ENCODE data around the gene RARA.

Gene RARA

GRCh38 chr17:40316571-40317344 lies 7.8 kb downstream of the RARA start:
- no peak for DNase-seq (ENCODE audit: low read depth)

GRCh38 chr17:40317345-40317873 lies 8.4 kb downstream of the RARA start:
- DNase-seq (ENCODE audit: low read depth), result no peak

GRCh38 chr17:40317880-40318829 lies 9.2 kb downstream of the RARA start:
- peak; percentile 82 for DNase-seq (ENCODE audit: low read depth)

- DNase-seq (ENCODE audit: low read depth), result no peak
Measured at GRCh38 chr17:40318830-40319391, 9.9 kb downstream of the RARA start.

- peak; percentile 81 for DNase-seq (ENCODE audit: low read depth)
Measured at GRCh38 chr17:40319651-40320540, 10.9 kb downstream of the RARA start.

GRCh38 chr17:40320756-40321523 lies 12.0 kb downstream of the RARA start:
- peak; percentile 55 for DNase-seq (ENCODE audit: low read depth)

GRCh38 chr17:40321524-40321929 lies 12.5 kb downstream of the RARA start:
- DNase-seq (ENCODE audit: low read depth), result no peak

GRCh38 chr17:40321961-40322357 lies 13.0 kb downstream of the RARA start:
- DNase-seq (ENCODE audit: low read depth), result no peak

- peak; percentile 84 for DNase-seq (ENCODE audit: low read depth)
Measured at GRCh38 chr17:40322358-40323315, 13.7 kb downstream of the RARA start.

GRCh38 chr17:40323391-40324381 lies 14.7 kb downstream of the RARA start:
- peak; percentile 63 for DNase-seq (ENCODE audit: low read depth)

- DNase-seq (ENCODE audit: low read depth), result no peak
Measured at GRCh38 chr17:40325156-40326013, 16.4 kb downstream of the RARA start.

GRCh38 chr17:40326014-40326831 lies 17.2 kb downstream of the RARA start:
- no peak for DNase-seq (ENCODE audit: low read depth)

- DNase-seq (ENCODE audit: low read depth), result no peak
Measured at GRCh38 chr17:40326832-40327199, 17.8 kb downstream of the RARA start.

GRCh38 chr17:40327244-40327729 lies 18.3 kb downstream of the RARA start:
- DNase-seq (ENCODE audit: low read depth), result no peak

GRCh38 chr17:40327735-40328385 lies 18.9 kb downstream of the RARA start:
- DNase-seq (ENCODE audit: low read depth), result no peak

GRCh38 chr17:40328386-40328766 lies 19.4 kb downstream of the RARA start:
- DNase-seq (ENCODE audit: low read depth), result no peak

Measured in stimulated activated CD8-positive, alpha-beta memory T cell treated with anti-CD3 and anti-CD28 coated beads, Interleukin-12 subunit alpha, Interleukin-12 subunit beta, amount 100 ng/mL, for 1 hour (primary cell).